Memory B cell (primary cell): ENCODE results near the gene CUL4B.

ENCODE experiments used
- ATAC-seq: fragments of 150-1000 bp; cut with Tn5 transposase; 2 replicates; pipeline ENCODE4 v1.10.0; 2021; ENCODE audit warnings: low read depth, mild to moderate bottlenecking, moderate library complexity
- DNase-seq, 2 donors: peaks; one replicate each; pipeline ENCODE4 v3.0.0; 2022; ENCODE audit warnings: low spot score in 2 of 2
- H3K27ac Mint-ChIP-seq: one replicate; pipeline ENCODE4 v1.8.0; 2022; ENCODE audit warnings: mild to moderate bottlenecking, moderate library complexity, mixed read lengths
- H3K27me3 Mint-ChIP-seq: one replicate; pipeline ENCODE4 v1.8.0; 2022; ENCODE audit warnings: mixed read lengths
- H3K36me3 Mint-ChIP-seq: one replicate; pipeline ENCODE4 v1.8.0; 2022; ENCODE audit warnings: mild to moderate bottlenecking, mixed read lengths
- H3K4me1 Mint-ChIP-seq: one replicate; pipeline ENCODE4 v1.8.0; 2022; ENCODE audit warnings: mixed read lengths
- H3K4me3 Mint-ChIP-seq: one replicate; pipeline ENCODE4 v1.8.0; 2022; ENCODE audit warnings: mild to moderate bottlenecking, moderate library complexity, mixed read lengths
- H3K9me3 Mint-ChIP-seq: one replicate; pipeline ENCODE4 v1.8.0; 2022; ENCODE audit warnings: mixed read lengths

The CUL4B gene

GRCh38 chrX:120560405-120560841 lies 339 bp downstream of the CUL4B start:
- peaks cover 10% of the 10 kb centered on the region for H3K4me1 Mint-ChIP-seq
- peak overlapping the region; percentile 100 for H3K4me3 Mint-ChIP-seq
- peak overlapping the region; percentile 98 for H3K27ac Mint-ChIP-seq
- DNase-seq = peak in 1 of 2 donors; percentile 0
- peaks cover 2% of the 10 kb centered on the region for H3K36me3 Mint-ChIP-seq
- H3K27me3 Mint-ChIP-seq = no peaks in the 10 kb centered on the region
- ATAC-seq = peak; percentile 18
- H3K9me3 Mint-ChIP-seq = no peaks in the 10 kb centered on the region

- Mint-ChIP-seq H3K27ac (peak overlapping the region; percentile 98), H3K4me3 (peak overlapping the region; percentile 100), H3K36me3 (peaks cover 2% of the 10 kb centered on the region), H3K9me3 (no peaks in the 10 kb centered on the region), H3K27me3 (no peaks in the 10 kb centered on the region), H3K4me1 (peaks cover 10% of the 10 kb centered on the region)
- no peak for DNase-seq
- ATAC-seq = no peak
Observed at GRCh38 chrX:120559804-120560203, 958 bp downstream of the CUL4B start.

- H3K4me1 Mint-ChIP-seq = no peaks in the 10 kb centered on the region
- H3K36me3 Mint-ChIP-seq = peaks cover 2% of the 10 kb centered on the region
- H3K9me3 Mint-ChIP-seq = no peaks in the 10 kb centered on the region
- ATAC-seq (no peak), DNase-seq (no peak)
- H3K4me3 Mint-ChIP-seq = no peak overlapping the region
- no peaks in the 10 kb centered on the region for H3K27me3 Mint-ChIP-seq
- no peak overlapping the region for H3K27ac Mint-ChIP-seq
Observed at GRCh38 chrX:120556251-120556650, 4.5 kb downstream of the CUL4B start.

- Mint-ChIP-seq H3K4me1 (peaks cover 4% of the 10 kb centered on the region), H3K4me3 (no peak overlapping the region), H3K9me3 (no peaks in the 10 kb centered on the region), H3K27ac (peak overlapping the region; percentile 4), H3K36me3 (peaks cover 11% of the 10 kb centered on the region), H3K27me3 (no peaks in the 10 kb centered on the region)
- ATAC-seq (no peak), DNase-seq (no peak)
Observed at GRCh38 chrX:120549483-120550452, 11.0 kb downstream of the CUL4B start.

- Mint-ChIP-seq H3K27me3 (no peaks in the 10 kb centered on the region), H3K27ac (peak overlapping the region; percentile 40)
- ATAC-seq = peak; percentile 99
Observed at GRCh38 chrX:120536061-120536460, 24.7 kb downstream of the CUL4B start.

GRCh38 chrX:120534413-120535205 lies 26.2 kb downstream of the CUL4B start:
- H3K4me1 Mint-ChIP-seq = peaks cover 15% of the 10 kb centered on the region
- H3K27me3 Mint-ChIP-seq = no peaks in the 10 kb centered on the region
- H3K36me3 Mint-ChIP-seq = peaks cover 17% of the 10 kb centered on the region
- ATAC-seq = no peak
- DNase-seq = no peak
- H3K27ac Mint-ChIP-seq = no peak overlapping the region
- no peak overlapping the region for H3K4me3 Mint-ChIP-seq
- no peaks in the 10 kb centered on the region for H3K9me3 Mint-ChIP-seq

More at GRCh38 chrX:120536061-120536460, 24.7 kb downstream of the CUL4B start:
- peak in 1 of 2 donors; percentile 16 for DNase-seq
- H3K4me3 Mint-ChIP-seq = peak overlapping the region; percentile 28
- H3K4me1 Mint-ChIP-seq = peaks cover 15% of the 10 kb centered on the region
- peaks cover 16% of the 10 kb centered on the region for H3K36me3 Mint-ChIP-seq
- no peaks in the 10 kb centered on the region for H3K9me3 Mint-ChIP-seq

GRCh38 chrX:120522820-120523219 lies 37.9 kb downstream of the CUL4B start:
- Mint-ChIP-seq H3K9me3 (peaks cover 2% of the 10 kb centered on the region), H3K36me3 (peaks cover 11% of the 10 kb centered on the region), H3K27ac (peak overlapping the region; percentile 24), H3K27me3 (no peaks in the 10 kb centered on the region), H3K4me3 (no peak overlapping the region), H3K4me1 (peaks cover 2% of the 10 kb centered on the region)
- no peak for DNase-seq
- ATAC-seq = no peak

GRCh38 chrX:120517936-120518335 lies 42.8 kb downstream of the CUL4B start:
- Mint-ChIP-seq H3K36me3 (peaks cover 9% of the 10 kb centered on the region), H3K27ac (no peak overlapping the region), H3K9me3 (peaks cover 2% of the 10 kb centered on the region), H3K4me3 (no peak overlapping the region), H3K4me1 (peaks cover 5% of the 10 kb centered on the region), H3K27me3 (no peaks in the 10 kb centered on the region)
- DNase-seq = no peak
- no peak for ATAC-seq

- DNase-seq = no peak
- no peak for ATAC-seq
- Mint-ChIP-seq H3K27me3 (no peaks in the 10 kb centered on the region), H3K4me3 (no peak overlapping the region), H3K9me3 (no peaks in the 10 kb centered on the region), H3K4me1 (peaks cover 4% of the 10 kb centered on the region), H3K27ac (no peak overlapping the region), H3K36me3 (peaks cover 5% of the 10 kb centered on the region)
Observed at GRCh38 chrX:120514236-120514635, 46.5 kb downstream of the CUL4B start.

- no peak for DNase-seq
- peaks cover 4% of the 10 kb centered on the region for H3K4me1 Mint-ChIP-seq
- no peak overlapping the region for H3K27ac Mint-ChIP-seq
Observed at GRCh38 chrX:120512627-120513026, 48.1 kb downstream of the CUL4B start.

GRCh38 chrX:120512222-120512621 lies 48.5 kb downstream of the CUL4B start:
- ATAC-seq = no peak
- Mint-ChIP-seq H3K4me3 (no peak overlapping the region), H3K27ac (no peak overlapping the region), H3K9me3 (no peaks in the 10 kb centered on the region), H3K27me3 (no peaks in the 10 kb centered on the region), H3K36me3 (peaks cover 3% of the 10 kb centered on the region), H3K4me1 (peaks cover 4% of the 10 kb centered on the region)
- no peak for DNase-seq

More at GRCh38 chrX:120512627-120513026, 48.1 kb downstream of the CUL4B start:
- peaks cover 3% of the 10 kb centered on the region for H3K36me3 Mint-ChIP-seq
- no peak overlapping the region for H3K4me3 Mint-ChIP-seq
- no peaks in the 10 kb centered on the region for H3K27me3 Mint-ChIP-seq
- H3K9me3 Mint-ChIP-seq = no peaks in the 10 kb centered on the region
- ATAC-seq = no peak

GRCh38 chrX:120504569-120504968 lies 56.2 kb downstream of the CUL4B start:
- no peaks in the 10 kb centered on the region for H3K36me3 Mint-ChIP-seq
- ATAC-seq (no peak), DNase-seq (no peak)
- H3K27me3 Mint-ChIP-seq = no peaks in the 10 kb centered on the region
- H3K9me3 Mint-ChIP-seq = no peaks in the 10 kb centered on the region
- no peaks in the 10 kb centered on the region for H3K4me1 Mint-ChIP-seq
- no peak overlapping the region for H3K27ac Mint-ChIP-seq
- H3K4me3 Mint-ChIP-seq = no peak overlapping the region

- no peaks in the 10 kb centered on the region for H3K9me3 Mint-ChIP-seq
- H3K27ac Mint-ChIP-seq = no peak overlapping the region
- no peak for DNase-seq
- H3K36me3 Mint-ChIP-seq = no peaks in the 10 kb centered on the region
- peaks cover 4% of the 10 kb centered on the region for H3K4me1 Mint-ChIP-seq
- H3K4me3 Mint-ChIP-seq = no peak overlapping the region
- H3K27me3 Mint-ChIP-seq = no peaks in the 10 kb centered on the region
- ATAC-seq = no peak
Observed at GRCh38 chrX:120499301-120500072, 61.3 kb downstream of the CUL4B start.
